ENCODE measurements around the gene MCF2. TPM values are rescaled to one million over a fixed set of nuclear protein-coding genes. Genes with fewer than 3 reads are reported as not detected.

The MCF2 gene
- total and polyA plus RNA-seq, 3 donors from 2014 or later, result 19.6 to 55.5 (median 55.2) TPM

- no peak for DNase-seq
- no peaks in the 10 kb centered on the region for H3K36me3 ChIP-seq (ENCODE audit: low read depth, missing control alignments)
- TF ChIP-seq CTCF (IDR thresholded peaks at IDR 0.05) (no peak), POLR2A (IDR thresholded peaks at IDR 0.05) (no peak)
These were observed 126.9 kb downstream of the MCF2 start for GRCh38 chrX:139581068-139581467.

GRCh38 chrX:139566981-139567380, 141.0 kb downstream of the MCF2 start:
- intact Hi-C loops (cut with DNase I; ENCODE audit: low total_unique reads), result no loop called here
- H3K27ac ChIP-seq, result no peak overlapping the region
- no peak overlapping the region for H3K4me3 ChIP-seq
- 83 to 93% methylated on average over 1 of the region's 1 CpG for WGBS, 2 donors
- no peaks in the 10 kb centered on the region for H3K9me3 ChIP-seq
- no peaks in the 10 kb centered on the region for H3K36me3 ChIP-seq (ENCODE audit: low read depth, missing control alignments)
- DNase-seq, result no peak
- H3K4me1 ChIP-seq, result no peaks in the 10 kb centered on the region
- TF ChIP-seq POLR2A (IDR thresholded peaks at IDR 0.05) (no peak), CTCF (IDR thresholded peaks at IDR 0.05) (no peak)
- H3K27me3 ChIP-seq, result no peaks in the 10 kb centered on the region

More at GRCh38 chrX:139581068-139581467, 126.9 kb downstream of the MCF2 start:
- no peaks in the 10 kb centered on the region for H3K4me1 ChIP-seq
- no peak overlapping the region for H3K27ac ChIP-seq
- intact Hi-C loops (cut with DNase I; ENCODE audit: low total_unique reads), result no loop called here
- no peaks in the 10 kb centered on the region for H3K27me3 ChIP-seq
- H3K9me3 ChIP-seq, result no peaks in the 10 kb centered on the region
- H3K4me3 ChIP-seq, result no peak overlapping the region
- WGBS, 2 donors, result 85 to 86% methylated on average over 4 of the region's 4 CpGs

GRCh38 chrX:139563251-139563650, 144.7 kb downstream of the MCF2 start:
- Histone ChIP-seq H3K27me3 (no peaks in the 10 kb centered on the region), H3K4me3 (no peak overlapping the region), H3K36me3 (ENCODE audit: low read depth, missing control alignments) (no peaks in the 10 kb centered on the region), H3K27ac (no peak overlapping the region), H3K4me1 (no peaks in the 10 kb centered on the region), H3K9me3 (no peaks in the 10 kb centered on the region)
- no peak for DNase-seq
- TF ChIP-seq CTCF (IDR thresholded peaks at IDR 0.05) (no peak), POLR2A (IDR thresholded peaks at IDR 0.05) (no peak)
- WGBS, 2 donors, result 94% methylated on average over 5 of the region's 5 CpGs
- intact Hi-C loops (cut with DNase I; ENCODE audit: low total_unique reads), result no loop called here

GRCh38 chrX:139560221-139560620, 147.7 kb downstream of the MCF2 start:
- Histone ChIP-seq H3K27me3 (no peaks in the 10 kb centered on the region), H3K27ac (no peak overlapping the region), H3K9me3 (no peaks in the 10 kb centered on the region), H3K4me1 (no peaks in the 10 kb centered on the region), H3K36me3 (ENCODE audit: low read depth, missing control alignments) (no peaks in the 10 kb centered on the region), H3K4me3 (no peak overlapping the region)
- TF ChIP-seq CTCF (IDR thresholded peaks at IDR 0.05) (no peak), POLR2A (IDR thresholded peaks at IDR 0.05) (no peak)
- intact Hi-C loops (cut with DNase I; ENCODE audit: low total_unique reads), result no loop called here
- DNase-seq, result no peak

- H3K4me1 ChIP-seq, result no peaks in the 10 kb centered on the region
- no peak overlapping the region for H3K27ac ChIP-seq
- peak; percentile 23 to 50 (median 24) for TF ChIP-seq CTCF (IDR thresholded peaks at IDR 0.05)
- TF ChIP-seq POLR2A (IDR thresholded peaks at IDR 0.05), result no peak
- H3K27me3 ChIP-seq, result no peaks in the 10 kb centered on the region
- H3K4me3 ChIP-seq, result no peak overlapping the region
- DNase-seq, result peak; percentile 69
- intact Hi-C loops (cut with DNase I; ENCODE audit: low total_unique reads), result no loop called here
- no peaks in the 10 kb centered on the region for H3K9me3 ChIP-seq
- 40 to 66% methylated on average over 8 to 9 of the region's 9 CpGs for WGBS, 2 donors
- no peaks in the 10 kb centered on the region for H3K36me3 ChIP-seq (ENCODE audit: low read depth, missing control alignments)
These were observed 148.5 kb downstream of the MCF2 start for GRCh38 chrX:139559383-139560042.

All from testis (tissue), 3 donors.